Measurements from ENCODE around the gene PHACTR1.

Gene PHACTR1

DNA sequence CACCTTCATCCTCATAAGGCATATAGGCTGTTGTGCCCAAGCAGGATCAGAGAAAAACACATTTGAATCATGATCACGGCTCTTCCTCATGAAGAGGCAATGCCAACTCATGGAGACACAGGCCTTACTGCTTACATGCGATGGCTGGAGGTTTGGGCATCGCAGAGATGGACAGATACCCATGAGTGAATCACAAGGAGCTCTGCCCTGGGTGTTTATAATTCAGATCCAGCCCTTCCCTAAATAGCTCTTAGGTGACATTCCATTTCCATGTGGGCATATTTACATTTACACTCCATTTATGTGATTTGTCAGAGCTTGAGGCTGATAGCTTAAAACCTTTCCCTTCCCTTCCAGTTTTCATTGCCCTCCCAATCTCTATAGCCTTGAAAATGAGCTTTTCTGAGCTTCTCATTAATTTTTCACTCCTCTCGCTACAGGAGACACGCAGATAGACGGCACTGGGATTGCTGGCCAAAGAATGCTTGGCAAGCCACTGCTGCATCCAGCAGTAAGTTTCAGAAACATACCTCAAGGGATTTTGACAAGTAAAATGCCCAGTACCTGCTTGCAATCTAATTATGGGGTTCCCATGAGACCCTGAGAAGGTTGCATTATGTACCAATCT lies 362.6 kb downstream of the PHACTR1 start:
- DNase-seq: no peak

DNA sequence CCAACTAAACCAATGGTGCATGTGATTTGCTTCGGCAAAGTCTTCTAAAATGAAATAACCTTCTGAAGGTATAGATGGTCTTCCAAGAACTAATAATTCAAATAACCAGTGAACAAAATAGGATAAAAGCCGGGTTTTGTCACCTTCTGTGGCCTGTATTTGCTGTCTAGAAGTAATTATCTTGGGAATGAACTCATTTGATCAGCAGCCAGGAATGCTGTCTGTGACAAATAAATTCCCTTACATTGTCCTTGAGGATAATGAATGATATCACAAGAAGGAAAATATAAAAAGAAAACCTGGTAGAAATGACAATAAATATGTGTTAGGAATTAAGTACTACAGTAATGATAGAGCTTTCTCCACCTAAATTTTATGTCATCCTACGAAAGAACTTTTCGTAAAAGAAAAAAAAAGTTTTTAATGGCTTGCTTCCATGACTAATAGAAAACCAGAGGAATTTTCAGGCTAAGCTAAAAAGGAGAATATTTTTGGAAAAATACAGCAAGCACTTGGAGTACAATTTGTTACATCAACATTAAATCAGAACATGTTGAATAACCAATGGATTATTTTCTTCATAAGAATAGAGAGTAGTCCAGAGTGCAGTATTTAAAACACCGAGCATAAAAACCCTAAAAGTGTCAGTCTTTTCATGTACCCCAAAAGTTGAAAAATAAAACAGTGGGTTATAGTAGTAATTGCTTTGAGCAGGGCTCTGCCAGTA lies 364.1 kb downstream of the PHACTR1 start:
- DNase-seq: no peak

DNA sequence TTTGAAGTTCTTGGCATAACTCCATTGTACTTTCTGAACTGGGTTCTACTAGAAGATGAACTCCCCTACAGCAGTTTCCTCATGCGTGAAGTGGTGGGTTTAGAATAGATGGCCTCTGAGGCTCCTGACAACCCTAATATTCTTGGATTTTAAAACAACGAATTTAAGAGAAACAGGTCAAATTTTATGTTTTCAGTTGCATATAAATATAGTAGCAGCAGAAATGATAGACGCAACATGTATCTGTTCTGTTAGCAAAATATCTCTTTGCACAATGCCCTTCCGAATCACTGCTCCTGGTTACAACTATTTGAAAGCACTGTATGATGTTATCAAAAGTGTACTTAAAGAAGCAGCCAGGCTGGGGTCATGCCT lies 364.6 kb downstream of the PHACTR1 start:
- no peak for DNase-seq

DNA sequence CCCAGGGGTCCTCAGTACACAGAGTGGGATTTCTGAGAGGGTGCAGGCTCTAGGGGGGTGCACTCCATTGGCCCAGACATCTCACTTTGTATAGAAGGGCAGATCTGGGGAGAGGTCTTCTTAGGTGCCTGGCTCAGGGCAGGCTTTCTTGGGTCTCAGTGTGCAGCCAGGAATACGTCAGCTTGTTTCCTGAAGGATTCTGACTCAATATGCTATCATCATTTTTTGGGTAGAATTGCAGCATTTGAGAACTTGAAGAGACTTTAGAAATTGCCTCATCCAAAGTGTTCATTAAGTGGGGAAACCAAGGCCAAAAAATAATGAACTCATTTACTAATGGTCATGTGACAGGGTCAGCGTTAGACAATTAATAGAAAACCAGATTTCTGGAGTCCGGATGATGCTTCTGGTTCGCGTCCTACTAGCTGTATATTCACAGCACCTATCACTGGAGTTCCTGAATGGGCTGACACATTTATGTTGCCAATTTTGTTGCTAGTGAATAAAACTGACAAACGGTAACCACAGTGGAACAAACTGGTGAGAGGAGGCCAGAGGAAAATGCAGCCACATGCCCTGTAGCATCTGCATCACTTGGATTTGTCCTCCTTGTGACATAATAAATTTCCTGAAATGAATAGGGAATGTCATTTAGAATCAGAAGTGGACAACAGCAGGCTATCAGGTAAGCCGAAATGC lies 372.9 kb downstream of the PHACTR1 start:
- DNase-seq: no peak

DNA sequence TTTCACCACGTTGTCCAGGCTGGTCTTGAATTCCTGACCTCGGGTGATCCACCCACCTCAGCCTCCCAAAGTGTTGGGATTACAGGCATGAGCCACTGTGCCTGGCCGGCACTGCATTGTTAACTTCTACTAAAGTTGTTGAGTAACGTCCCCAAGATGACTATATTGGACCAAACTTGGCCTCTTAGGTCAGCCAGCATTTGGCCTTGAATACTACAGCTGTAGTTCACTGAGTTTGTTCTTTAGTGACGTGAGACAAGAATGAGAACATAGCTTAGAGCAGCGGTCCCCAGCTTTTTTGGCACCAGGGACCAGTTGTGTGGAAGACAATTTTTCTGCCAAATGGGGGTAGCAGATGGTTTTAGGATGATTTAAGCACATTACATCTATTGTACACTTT lies 374.6 kb downstream of the PHACTR1 start:
- no peak for DNase-seq

DNA sequence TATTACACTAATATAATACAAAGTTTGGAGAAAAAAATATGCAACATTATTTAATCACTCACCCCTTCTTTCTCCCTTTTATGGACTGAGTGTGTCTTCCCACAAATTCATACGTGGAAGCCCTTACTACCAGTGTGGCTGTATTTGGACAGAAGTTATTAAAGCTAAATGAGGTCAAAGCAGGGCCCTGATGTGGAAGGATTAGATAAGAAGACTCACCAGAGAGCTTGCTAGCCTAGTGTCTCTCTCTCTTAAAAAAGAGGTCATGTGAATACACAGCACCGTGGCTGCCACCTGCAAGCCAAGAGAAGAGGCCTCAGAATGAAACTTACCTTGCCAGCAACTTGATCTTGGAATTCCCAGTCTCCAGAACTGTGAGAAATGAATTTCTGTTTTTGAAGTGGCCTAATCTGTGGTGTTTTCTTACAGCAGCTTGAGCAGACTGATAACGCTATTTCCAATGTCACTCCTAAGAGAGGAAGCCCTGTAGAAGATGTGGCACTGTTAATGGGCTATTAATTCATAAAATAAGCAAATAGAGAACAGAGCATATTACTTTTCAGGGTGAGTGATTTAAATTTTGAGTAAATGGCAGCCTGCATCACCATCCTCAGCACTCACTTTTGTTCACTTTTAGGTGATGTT lies 378.3 kb downstream of the PHACTR1 start:
- DNase-seq: no peak

DNA sequence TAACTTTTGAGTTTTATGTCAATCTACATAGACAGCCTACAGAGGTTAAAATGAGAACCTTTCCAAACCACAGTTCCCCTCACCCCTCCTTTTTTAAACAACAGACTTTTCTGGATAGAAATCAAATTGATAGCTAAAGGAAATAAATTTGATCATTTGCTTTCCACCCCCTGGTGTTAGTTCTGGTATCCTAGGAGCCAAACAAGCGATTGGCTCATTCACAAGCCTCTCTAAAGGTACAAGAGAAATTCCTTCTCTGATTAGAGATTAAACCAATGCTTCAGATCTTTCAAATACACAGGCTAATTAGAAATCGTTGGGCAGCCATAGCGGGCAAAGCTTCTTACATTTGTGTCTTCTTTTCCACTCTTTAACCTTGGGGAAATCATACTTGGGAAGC lies 379.5 kb downstream of the PHACTR1 start:
- no peak for DNase-seq

DNA sequence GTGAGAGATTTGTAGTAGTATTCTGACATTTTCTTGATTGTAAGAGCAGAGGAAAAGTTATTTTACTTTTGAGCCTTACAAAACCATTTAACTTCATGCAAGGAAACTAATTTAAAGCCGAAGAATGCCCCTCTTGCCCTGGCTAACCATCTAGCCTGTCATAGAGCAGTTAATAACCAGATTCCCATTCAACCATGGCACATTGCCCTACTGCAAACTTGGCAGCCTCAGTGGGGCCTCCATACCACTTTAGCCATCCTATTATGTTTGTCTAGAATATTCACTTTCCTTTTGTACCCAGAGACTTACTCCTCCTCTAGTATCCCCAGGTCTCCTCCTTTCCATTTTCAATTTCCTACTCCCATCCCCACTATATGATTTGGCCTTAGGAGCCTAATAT lies 380.9 kb downstream of the PHACTR1 start:
- no peak for DNase-seq

DNA sequence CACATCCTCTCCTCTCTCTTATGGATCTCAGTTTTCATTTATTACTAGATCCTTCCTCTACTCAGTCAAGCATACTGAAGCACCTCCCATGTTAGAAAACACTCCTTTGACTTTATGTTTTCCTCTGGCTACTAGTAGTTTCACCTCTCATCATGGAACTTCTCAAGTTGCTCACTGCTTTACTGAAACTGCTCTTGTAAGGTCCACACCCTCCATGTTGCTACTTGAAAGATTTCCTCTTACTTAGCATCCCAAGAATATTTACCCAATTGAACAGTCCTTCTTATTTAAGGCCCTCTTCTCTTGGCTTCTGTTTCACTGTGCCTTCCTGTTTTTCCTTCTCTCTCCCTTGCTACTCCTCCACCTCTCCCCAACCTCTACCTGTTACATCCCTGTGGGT lies 381.4 kb downstream of the PHACTR1 start:
- DNase-seq: no peak

DNA sequence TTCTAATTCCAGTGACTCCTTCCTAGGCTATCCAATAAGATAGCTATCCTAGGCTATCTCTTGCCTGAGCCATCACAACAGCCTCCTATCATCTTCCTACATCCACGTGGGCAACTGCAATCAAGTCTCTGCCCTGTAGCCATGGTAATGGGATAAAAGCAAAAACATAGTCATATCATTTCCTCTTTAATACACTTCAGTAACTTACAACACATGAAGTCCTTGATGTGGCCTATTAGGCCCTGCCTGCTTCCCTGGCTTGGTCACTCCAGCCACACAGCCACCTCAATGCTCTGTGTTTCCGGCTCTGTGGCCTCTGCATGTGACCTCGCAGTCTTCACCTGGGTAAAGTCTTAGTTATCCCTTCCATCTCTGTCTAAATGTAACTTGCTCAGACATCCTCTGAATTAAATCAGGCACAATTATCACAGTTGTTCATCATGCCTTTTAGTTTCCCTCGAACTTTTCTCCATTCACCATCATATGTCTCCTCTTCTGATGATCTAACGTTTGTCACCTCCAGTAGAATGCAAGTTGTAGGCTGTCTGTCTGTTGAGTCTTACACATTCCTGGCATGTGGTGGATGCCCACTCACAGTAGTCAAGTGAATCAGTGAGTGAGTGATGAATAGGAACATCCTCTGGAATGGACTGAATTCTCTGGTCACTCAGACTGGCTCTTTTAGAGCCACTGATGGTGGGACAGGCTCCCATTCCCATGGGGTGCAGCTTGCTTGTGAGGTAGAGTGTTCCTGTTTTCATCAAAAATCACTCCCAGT lies 382.4 kb downstream of the PHACTR1 start:
- DNase-seq: peak; percentile 5

DNA sequence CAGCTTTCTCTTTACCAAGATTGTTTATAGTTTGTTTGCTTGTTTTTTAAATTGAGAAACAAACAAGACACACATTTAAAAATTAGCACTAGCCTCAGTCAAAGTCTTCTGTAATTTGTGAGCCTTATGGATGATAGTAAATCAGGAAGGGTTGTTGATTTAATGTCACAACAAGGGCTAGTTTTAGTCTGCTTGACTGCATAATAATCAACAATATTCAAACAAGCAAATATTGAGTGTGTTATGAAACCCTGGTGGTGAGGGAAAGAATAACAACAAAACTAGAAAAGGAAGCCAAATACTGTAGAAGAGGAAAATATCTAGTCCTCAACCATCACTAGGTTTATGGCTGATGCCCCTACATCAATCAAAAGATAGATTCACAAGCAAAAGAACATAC lies 383.2 kb downstream of the PHACTR1 start:
- DNase-seq: no peak

DNA sequence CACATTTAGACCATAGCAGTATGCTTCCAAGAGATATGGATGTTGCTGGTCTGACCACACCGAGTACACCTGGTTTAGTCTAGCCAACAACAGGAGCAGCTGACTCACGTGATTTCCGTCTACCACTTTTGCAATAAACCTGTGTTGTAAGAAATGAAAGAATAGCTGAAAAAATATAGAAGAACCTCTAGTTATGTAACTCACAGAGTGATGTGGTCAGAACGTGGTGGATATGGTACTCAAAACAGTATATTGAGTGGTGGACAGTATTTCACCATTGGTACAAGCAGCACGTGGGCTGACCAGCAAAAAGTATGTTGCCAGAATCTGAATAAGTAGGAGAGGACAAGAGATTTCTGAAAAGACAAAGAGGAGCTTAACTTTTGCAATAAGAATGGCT lies 384.8 kb downstream of the PHACTR1 start:
- peak; percentile 69 for DNase-seq

DNA sequence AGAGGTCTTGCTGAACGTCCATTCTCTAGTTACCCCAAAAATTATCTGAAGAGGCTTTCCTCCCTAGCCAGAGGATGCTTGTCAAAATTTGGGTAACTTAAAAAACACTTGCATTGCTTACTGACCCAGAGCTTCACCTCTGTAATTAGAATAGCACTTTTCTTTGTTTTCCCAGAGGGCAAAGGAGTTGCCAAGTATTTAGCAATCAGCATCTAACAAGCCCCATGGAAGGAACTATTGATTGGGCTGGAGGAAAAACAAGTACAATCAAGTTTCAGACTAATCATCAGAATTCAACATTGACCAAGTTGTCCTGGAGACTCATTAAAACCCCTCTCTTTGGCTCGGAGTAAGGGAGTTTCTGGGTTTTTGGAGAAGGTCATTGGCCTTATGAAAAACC lies 385.4 kb downstream of the PHACTR1 start:
- no peak for DNase-seq

DNA sequence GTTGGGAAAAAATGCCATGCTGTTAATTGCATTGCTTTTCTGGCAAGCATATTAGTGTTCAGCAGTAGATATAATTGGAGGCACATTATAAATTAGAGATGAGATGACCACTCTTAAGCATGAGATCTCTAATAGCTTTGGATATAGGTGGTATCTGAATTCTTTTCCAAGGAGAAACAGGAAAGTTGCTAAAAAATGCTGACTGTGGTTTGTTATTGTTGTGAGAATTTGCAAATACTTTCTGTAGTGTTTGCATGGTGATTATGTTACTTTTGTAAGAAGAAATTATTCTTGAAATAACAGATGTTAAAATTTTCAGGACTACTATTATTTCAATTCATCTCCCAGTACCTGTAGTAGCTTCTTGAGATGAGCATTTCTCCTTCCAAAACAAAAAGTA lies 386.6 kb downstream of the PHACTR1 start:
- no peak for DNase-seq

DNA sequence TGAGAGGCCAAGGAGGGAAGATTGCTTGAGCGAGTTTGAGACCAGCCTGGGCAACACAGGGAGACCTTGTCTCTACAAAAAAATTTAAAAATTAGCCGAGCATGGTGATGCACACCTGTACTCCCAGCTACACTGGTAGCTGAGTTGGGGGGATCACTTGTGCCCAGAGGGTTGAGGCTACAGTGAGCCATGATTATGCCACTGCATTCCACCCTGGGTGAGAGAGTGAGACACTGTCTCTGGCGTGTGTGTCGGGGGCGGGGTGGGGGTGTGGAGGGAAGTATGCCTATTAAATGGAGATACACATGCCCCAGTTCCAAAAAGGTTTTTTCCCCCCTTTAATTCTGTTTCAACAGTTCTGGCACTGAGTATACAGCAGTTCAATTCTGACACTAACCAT lies 388.6 kb downstream of the PHACTR1 start:
- DNase-seq: no peak

DNA sequence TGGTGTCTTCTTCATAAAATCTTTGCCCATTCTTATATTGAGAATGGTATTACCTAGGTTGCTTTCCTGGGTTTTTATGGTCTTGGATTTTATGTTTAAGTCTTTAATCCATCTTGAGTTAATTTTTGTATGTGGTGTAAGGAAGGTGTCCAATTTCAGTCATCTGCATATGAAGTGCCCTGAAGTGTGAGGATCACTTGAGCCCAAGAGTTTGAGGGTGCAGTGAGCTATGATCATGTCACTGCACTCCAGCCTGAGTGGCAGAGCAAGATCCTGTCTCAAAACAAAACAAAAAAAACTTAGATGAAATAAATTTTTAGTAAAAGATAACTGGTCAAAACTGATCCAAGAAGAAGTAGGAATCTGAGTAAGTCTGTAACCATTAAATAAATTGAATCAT lies 396.4 kb downstream of the PHACTR1 start:
- no peak for DNase-seq

DNA sequence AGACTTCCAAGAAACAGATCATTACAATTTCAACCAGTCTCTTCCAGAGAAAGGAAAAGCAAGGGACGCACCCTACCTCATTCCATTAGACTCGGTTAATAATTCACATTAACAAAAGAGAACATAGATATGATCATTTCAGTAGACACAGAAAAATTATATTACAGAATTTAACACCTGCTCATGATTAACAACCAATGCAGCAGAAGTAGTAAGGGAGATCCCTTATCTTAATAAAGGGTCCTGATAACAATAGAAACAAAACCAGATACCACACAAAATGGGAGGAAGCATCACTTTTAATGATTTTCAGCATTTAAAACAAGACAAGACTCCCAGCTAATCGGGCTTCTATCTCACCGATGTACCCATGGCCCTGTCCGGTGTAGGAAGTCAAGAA lies 396.8 kb downstream of the PHACTR1 start:
- no peak for DNase-seq

DNA sequence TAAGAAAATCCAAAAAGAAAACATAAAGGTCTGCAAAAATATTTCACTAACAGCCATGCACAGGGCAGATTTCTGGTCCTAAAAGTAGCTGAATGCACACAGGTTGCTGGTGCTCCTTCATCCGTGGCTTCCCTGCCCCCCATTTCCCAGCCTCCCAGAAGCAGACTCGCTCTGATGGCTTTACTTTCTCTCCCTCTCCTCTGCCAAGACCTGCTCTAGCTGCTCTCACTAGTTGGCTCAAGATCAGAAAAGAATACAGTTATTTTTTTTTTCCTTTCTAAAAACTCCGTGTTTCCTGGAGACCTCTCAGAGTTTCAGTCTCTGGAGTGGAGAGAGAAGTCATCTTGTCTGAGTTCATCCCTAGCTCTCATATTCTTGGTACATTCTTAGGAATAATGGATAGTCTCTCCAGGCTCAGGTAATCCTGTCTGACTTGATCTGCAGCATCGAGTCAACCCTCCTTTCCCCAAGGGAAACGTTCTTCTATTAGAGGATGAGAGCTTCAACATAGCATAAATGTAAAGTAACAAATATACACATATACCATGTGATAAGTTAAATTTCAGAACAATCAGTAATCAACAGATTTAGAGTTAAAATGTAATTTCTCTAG lies 397.5 kb downstream of the PHACTR1 start:
- no peak for DNase-seq

DNA sequence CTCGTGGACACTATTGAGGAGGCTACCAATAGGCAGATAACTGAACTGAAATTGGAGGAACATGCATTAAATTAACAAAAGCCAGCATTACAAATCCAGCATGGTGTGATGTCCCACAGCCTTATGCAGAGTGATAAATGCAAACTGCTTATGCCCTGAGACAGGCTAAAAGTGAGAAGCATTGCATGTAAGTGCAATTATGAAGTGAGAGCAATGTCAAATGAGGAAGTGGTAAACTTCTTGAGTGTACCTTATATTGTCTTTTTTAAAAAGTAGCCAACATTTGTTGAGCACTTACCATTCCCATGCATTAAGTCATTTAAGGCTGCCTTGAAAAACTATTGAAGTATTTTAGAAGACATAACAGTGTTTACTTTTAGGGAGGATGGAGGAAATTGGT lies 399.6 kb downstream of the PHACTR1 start:
- peak; percentile 5 for DNase-seq

DNA sequence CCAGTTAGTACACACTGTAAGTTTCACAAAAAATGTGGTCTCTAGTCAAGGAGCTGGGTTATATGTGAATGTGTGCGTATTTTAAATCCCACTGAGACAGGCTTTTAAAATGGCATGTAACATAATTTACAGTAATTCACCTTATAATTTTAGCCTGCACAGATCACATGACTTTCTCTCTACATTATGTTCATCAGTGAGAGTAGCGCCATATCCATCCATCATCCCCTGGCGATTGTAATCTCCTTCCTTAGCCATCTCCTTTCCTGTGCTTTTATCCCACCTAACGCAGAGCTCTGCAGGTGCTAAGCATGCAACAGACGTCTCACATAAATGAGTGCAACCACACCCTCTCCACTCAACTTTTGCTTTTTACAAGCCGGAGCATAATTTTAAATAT lies 401.0 kb downstream of the PHACTR1 start:
- no peak for DNase-seq

DNA sequence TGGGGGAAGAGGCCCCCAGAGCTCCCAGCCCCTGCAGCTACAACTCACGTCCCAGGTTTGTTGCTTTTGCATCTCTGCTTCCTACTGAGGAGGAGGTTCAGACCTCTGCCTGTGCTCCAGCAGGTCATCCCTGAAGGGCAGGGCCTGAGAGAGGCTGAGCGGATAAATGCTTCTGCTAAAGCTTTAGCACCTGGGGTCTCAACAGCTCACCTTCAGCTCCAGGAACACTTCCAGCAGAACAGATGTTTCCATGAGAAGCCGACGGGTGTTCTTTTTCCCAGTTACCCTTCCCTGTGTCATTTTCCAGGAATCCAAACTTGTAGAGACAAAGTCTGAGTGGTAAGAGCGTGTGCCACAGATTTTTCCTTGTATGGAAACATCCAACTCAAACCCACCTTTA lies 403.0 kb downstream of the PHACTR1 start:
- no peak for DNase-seq

Data from GF-D8 (cell line).